ENCODE data around the gene TBX5.

Gene TBX5

DNA sequence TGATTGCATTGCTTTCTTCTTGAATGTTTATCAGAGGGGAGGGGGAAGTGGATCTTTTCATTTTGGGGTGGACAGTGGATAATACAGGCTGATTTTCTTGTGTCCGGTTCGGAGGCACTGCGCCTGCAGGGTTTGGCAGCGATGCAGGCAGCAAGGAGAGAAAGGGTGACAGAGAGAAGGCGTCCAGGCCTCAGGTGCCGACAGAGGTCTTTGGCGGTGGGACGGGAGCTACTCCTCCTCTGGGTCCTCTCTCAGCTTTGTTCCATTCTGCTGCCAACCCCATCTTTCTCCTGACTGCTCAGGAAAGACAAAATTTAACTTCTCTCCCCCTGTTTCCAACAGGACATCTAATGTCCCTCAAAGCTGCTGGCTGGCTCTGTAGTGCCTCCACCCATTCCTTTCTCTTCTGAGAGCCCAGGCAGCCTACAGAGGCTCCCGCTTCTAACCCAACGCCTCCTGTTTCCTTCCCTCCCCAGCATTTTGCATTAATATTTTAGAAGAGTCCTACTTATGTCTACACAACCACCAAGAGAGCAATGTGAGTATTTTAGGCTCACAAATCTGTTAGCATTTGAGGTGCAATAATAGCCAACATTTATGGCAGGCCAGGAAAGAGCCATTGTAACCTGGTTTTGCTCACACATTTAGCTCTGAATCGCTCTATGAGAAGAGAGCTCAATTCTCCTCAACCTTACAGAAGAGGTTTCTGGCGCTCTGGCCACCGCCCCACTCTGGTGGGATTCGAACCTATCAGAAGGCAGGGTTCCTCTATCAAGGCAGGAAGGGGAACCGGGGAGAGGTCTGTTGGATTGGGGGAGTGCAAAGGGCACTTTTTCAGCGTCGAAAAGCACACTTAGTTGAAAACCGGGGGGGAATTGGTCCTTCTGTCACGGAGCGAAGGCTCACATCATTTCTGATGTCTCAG is 7.1 kb upstream of the TBX5 start:
- TF ChIP-seq, protein P1, sequence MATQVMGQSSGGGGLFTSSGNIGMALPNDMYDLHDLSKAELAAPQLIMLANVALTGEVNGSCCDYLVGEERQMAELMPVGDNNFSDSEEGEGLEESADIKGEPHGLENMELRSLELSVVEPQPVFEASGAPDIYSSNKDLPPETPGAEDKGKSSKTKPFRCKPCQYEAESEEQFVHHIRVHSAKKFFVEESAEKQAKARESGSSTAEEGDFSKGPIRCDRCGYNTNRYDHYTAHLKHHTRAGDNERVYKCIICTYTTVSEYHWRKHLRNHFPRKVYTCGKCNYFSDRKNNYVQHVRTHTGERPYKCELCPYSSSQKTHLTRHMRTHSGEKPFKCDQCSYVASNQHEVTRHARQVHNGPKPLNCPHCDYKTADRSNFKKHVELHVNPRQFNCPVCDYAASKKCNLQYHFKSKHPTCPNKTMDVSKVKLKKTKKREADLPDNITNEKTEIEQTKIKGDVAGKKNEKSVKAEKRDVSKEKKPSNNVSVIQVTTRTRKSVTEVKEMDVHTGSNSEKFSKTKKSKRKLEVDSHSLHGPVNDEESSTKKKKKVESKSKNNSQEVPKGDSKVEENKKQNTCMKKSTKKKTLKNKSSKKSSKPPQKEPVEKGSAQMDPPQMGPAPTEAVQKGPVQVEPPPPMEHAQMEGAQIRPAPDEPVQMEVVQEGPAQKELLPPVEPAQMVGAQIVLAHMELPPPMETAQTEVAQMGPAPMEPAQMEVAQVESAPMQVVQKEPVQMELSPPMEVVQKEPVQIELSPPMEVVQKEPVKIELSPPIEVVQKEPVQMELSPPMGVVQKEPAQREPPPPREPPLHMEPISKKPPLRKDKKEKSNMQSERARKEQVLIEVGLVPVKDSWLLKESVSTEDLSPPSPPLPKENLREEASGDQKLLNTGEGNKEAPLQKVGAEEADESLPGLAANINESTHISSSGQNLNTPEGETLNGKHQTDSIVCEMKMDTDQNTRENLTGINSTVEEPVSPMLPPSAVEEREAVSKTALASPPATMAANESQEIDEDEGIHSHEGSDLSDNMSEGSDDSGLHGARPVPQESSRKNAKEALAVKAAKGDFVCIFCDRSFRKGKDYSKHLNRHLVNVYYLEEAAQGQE (IDR thresholded peaks at IDR 0.05; ENCODE audit: insufficient read depth in 1 of 2, low read depth in 2 of 2, low read length in 2 of 2) = no peak
- TF ChIP-seq TAF1 (IDR thresholded peaks at IDR 0.05; ENCODE audit: borderline replicate concordance, insufficient read depth, low read length) (no peak), FOXP2 (optimal IDR thresholded peaks at IDR 0.05; ENCODE audit: borderline replicate concordance, extremely low read depth, extremely low read length, insufficient read depth) (no peak), POLR2AphosphoS5 (IDR thresholded peaks at IDR 0.05; ENCODE audit: low read depth, low read length) (no peak), SIN3A (IDR thresholded peaks at IDR 0.05; ENCODE audit: borderline replicate concordance, insufficient read depth, low read length) (no peak)

DNA sequence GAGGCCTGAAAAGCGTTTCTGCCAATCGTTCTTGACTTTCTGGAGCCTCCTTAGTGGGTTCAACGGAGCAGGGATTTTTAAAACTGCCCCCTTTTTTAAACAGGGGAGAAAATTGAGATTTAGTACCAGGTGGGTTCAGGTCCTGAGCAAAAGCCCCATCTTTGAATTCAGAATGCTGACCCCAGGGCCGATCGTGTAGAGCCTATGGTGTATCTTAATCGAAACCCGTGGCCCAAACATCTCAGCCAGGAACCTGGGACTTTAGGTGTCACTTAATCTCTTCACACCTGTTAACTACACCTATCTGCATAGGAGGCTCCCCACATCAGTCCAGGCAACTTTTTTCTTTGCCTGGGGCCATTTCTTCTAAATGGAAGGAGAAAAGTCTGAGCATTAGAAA is 6.4 kb upstream of the TBX5 start:
- TF ChIP-seq, protein P1 (IDR thresholded peaks at IDR 0.05; ENCODE audit: insufficient read depth in 1 of 2, low read depth in 2 of 2, low read length in 2 of 2) = no peak
- TF ChIP-seq FOXP2 (optimal IDR thresholded peaks at IDR 0.05; ENCODE audit: borderline replicate concordance, extremely low read depth, extremely low read length, insufficient read depth) = no peak
- no peak for TF ChIP-seq SIN3A (IDR thresholded peaks at IDR 0.05; ENCODE audit: borderline replicate concordance, insufficient read depth, low read length)
- no peak for TF ChIP-seq TAF1 (IDR thresholded peaks at IDR 0.05; ENCODE audit: borderline replicate concordance, insufficient read depth, low read length)
- no peak for TF ChIP-seq POLR2AphosphoS5 (IDR thresholded peaks at IDR 0.05; ENCODE audit: low read depth, low read length)

DNA sequence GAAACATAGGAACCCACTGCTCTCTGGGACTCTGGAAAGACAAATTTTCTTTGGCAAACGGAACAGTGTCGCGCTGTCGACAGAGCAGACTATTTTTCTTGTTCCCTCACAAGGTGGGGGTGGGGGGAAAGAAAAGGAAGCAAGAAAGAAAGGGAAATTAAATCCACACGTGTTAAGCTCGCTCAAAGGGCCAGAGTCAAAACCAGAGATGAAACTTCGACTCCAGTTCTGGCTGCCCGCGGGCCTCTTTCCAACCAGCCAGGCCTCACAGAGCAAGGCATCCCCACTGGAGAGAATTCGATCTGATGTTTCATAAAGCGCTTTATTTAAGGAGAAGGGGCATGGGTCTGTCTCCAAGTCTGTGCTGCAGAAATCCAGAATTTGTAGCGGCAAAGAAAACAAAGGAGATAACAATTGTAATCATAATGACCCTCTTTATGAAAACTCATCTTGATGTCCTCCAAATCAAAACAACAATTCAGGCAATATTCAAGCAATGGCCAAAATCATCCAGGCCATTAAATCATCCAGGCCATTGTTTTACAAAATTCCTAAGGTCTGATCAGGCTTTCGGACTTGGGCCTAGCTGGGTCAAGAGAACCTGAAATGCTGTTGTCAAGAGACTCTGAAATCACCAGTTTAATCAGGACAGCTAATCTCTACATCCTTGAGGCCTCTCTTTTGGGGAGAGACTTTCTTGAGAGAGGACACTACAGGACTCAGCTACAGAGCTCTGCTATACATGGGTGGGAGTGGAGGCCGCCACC is 5.3 kb upstream of the TBX5 start:
- TF ChIP-seq POLR2AphosphoS5 (IDR thresholded peaks at IDR 0.05; ENCODE audit: low read depth, low read length) = no peak
- TF ChIP-seq SIN3A (IDR thresholded peaks at IDR 0.05; ENCODE audit: borderline replicate concordance, insufficient read depth, low read length) = no peak
- no peak for TF ChIP-seq FOXP2 (optimal IDR thresholded peaks at IDR 0.05; ENCODE audit: borderline replicate concordance, extremely low read depth, extremely low read length, insufficient read depth)
- TF ChIP-seq, protein P1 (IDR thresholded peaks at IDR 0.05; ENCODE audit: insufficient read depth in 1 of 2, low read depth in 2 of 2, low read length in 2 of 2) = no peak
- TF ChIP-seq TAF1 (IDR thresholded peaks at IDR 0.05; ENCODE audit: borderline replicate concordance, insufficient read depth, low read length) = no peak

DNA sequence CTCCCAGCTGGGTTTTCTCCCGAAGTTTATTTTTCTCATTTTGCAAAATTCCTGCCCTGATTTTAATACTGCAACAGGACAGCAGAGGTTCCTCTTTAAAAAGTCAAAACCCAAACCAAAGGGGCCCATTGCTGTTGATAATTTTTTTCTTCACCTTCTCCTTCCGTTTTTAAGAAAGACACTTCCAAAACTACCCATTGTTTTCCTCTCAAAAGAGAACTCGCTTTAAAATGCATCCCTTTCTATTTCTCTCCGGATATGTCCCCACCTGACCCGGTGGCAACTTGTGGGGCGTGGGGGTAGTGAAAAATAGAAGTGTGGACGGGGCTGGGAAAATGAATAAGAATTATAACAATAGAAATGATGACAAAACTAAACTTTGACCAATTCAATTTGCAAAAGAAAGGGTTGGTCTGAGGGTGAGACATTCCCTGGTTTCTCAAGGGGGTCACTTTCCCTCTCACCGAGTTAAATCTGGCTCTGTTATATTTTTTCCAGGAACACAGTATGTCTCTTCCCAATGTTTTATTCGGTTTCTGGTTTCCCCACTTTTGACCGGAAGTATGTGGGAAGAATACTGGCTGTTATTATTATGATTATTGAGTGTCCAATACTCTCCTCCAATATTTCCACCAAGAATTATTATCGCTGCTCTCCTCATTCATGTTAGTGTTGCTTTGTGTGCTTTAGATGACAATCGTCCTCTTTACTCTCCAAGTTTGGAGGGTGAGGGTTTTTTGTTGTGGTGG is 4.1 kb upstream of the TBX5 start:
- TF ChIP-seq SIN3A (IDR thresholded peaks at IDR 0.05; ENCODE audit: borderline replicate concordance, insufficient read depth, low read length) (no peak), POLR2AphosphoS5 (IDR thresholded peaks at IDR 0.05; ENCODE audit: low read depth, low read length) (no peak), TAF1 (IDR thresholded peaks at IDR 0.05; ENCODE audit: borderline replicate concordance, insufficient read depth, low read length) (no peak), FOXP2 (optimal IDR thresholded peaks at IDR 0.05; ENCODE audit: borderline replicate concordance, extremely low read depth, extremely low read length, insufficient read depth) (no peak)
- TF ChIP-seq, protein P1 (IDR thresholded peaks at IDR 0.05; ENCODE audit: insufficient read depth in 1 of 2, low read depth in 2 of 2, low read length in 2 of 2) = no peak

All from PFSK-1 (cell line).